LNCAP (cell line): ENCODE measurements around the gene PSME3.

ENCODE experiments used
- TF ChIP-seq, protein P1 (sequence below): fragments of 450-650 bp; IDR thresholded peaks from 2 replicates; pipeline ENCODE4 v1.5.1; 2017; ENCODE audit warnings: mild to moderate bottlenecking

PSME3 gene

DNA sequence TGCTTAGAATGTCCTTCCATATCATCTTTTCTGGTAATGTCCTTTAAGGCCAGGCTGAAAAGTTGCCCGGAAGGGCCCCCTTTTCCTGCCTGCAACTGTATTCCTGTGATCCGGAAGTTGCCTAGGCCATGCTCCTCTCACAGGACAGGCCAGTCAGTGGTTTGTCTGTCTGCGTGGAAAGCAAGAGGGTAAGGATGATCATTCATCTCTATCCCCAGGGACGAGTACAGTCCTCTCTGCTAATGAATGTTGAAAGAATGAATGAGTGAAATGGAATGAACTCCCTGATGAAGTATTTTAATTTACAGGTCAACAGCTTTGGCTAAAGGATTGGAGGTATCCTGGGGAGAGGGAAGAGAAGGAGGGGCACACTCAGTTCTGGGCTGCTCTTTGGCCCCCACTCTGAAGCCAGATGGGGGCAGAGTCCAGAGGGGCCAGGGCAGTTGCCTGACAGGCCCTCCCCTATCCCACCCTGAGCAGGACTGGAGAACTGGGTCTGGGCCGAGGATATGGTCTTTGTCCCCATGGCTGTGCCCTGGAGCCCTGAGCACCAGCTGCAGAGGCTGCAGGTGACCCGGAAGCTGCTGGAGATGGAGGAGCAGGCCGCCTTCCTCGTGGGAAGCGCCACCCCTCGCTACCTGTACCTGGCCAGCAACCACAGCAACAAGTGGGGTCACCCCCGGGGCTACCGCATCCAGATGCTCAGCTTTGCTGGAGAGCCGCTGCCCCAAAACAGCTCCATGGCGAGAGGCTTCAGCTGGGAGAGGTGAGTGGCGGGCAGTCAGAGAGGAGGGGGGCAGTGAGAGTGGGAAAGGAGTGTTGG, 21.0 kb downstream of the PSME3 start:
- TF ChIP-seq, protein P1, sequence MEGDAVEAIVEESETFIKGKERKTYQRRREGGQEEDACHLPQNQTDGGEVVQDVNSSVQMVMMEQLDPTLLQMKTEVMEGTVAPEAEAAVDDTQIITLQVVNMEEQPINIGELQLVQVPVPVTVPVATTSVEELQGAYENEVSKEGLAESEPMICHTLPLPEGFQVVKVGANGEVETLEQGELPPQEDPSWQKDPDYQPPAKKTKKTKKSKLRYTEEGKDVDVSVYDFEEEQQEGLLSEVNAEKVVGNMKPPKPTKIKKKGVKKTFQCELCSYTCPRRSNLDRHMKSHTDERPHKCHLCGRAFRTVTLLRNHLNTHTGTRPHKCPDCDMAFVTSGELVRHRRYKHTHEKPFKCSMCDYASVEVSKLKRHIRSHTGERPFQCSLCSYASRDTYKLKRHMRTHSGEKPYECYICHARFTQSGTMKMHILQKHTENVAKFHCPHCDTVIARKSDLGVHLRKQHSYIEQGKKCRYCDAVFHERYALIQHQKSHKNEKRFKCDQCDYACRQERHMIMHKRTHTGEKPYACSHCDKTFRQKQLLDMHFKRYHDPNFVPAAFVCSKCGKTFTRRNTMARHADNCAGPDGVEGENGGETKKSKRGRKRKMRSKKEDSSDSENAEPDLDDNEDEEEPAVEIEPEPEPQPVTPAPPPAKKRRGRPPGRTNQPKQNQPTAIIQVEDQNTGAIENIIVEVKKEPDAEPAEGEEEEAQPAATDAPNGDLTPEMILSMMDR, result no peak

DNA sequence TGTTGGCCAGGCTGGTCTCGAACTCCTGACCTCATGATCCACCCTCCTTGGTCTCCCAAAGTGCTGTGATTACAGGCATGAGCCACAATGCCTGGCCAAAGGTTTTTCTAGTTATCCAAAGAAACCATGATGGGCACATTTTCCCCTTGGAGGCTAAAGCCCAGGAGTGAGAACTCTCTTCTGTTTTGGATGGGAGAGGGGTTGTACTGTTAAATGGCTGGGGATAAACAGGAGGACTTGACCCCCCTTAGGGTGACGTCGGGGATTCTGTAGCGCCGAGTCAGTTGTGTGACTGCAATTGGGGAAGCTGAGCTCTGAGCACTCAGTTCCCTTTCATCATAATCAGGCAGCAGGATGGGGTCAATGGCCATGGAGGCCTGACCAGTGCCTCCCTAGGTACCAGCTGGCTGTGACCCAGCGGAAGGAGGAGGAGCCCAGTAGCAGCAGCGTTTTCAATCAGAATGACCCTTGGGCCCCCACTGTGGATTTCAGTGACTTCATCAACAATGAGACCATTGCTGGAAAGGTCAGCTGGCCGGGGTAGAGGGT, 21.9 kb downstream of the PSME3 start:
- TF ChIP-seq, protein P1, result no peak

DNA sequence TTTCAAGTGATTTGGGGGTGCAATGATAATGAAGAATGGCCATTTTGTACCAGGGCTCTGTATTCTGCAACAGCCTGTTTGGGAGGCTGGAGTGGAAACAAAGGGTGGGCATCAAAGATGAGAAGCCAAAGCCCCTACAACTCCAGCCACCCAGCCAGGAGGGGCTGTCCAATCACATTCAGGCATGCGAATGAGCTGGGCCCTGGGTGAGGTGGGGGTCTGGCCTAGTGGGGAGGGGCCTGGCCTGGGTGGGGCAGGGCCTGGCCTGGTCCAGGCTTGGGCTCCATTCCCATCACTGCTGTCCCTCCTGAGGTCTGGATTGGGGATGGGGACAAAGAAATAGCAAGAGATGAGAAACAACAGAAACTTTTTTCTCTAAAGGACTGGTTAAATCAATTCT, 24.2 kb downstream of the PSME3 start:
- TF ChIP-seq, protein P1, result no peak

DNA sequence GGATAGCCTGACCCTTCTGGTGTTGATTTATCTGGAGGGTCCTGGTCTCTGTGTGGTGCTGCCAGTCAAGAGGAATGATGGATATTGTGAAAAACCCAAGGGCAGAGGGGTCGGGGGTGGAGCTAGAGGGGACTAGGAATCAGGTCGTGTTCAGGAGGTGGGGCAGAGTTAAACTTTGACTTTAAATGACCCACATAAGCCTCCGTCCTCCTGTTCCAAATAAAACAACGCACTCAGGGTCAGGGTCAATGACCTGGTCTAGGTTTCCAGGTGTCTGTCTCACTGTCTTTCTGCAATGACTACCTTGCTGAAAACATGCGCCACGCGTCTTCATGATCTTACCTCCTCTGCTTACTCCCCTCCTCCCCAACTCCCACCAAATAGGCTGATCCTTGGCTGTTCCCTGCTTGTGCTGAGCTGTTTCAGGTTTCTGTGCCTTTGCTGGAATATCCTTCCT, 32.5 kb downstream of the PSME3 start:
- TF ChIP-seq, protein P1, result no peak

DNA sequence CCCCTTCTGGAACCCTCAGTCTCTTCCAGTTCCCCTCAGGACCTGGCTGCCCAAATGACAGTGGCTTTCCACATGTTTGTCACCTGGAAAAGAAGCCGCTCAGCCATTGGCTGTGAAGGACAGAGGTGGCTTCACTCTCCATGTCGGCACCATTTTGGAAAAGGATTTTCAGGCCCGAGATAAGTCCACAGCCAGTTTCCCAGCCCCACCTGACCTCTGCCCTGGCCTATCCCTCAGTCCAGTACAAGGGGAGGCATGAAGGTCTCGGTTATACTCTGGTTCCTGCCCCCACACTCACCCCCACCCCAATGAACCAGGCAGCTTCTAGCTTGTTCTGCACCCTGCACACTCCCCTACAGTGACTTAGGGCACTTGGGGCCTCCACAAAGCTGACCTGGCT, 33.0 kb downstream of the PSME3 start:
- TF ChIP-seq, protein P1, result no peak

DNA sequence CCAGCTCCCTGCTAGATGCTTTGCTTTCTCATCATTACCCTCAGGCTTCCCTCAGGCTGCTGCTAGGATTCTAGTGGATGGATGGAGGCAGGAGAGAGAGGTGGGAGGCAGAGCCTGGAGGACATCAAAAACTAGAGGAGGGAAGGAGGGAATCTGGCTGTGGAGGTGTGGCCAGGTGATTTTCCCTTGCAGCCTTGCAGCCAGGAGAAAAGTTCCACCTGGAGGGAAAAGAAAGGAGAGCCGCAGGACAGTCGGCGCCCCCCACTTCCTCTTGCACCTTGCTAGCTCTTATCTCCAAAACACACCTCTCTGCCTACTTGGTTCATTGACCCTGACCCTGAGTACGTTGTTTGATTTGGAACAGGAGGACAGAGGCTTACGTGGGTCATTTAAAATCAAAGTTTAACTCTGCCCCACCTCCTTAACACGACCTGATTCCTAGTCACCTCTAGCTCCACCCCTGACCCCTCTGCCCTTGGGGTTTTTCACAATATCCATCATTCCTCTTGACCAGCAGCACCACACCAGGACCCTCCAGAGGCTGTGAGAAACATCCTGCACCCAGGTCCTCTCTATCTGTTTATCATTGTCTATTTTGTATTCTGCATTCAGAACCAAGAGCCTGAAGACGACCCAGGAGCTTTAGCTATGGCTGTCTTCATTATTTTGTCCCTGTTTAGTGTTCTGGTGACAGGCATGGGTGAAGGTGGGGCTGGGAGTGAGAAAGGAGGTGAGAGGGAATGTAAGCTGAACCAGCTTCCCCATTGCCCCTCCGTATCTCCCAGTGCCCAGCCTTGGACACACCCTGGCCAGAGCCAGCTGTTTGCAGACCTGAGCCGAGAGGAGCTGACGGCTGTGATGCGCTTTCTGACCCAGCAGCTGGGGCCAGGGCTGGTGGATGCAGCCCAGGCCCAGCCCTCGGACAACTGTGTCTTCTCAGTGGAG, 33.7 kb downstream of the PSME3 start:
- TF ChIP-seq, protein P1, result no peak

DNA sequence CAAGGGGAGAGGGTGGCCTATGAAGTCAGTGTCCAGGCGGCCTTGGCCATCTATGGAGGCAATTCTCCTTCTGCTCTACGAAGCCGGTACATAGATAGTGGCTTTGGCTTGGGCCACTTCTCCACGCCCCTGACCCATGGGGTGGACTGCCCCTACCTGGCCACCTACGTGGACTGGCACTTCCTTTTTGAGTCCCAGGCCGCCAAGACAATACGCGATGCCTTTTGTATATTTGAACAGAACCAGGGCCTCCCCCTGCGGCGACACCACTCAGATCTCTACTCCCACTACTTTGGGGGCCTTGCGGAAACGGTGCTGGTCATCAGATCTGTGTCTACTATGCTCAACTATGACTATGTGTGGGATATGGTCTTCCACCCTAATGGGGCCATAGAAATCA, 35.1 kb downstream of the PSME3 start:
- TF ChIP-seq, protein P1, result no peak
